ENCODE data around the gene CABYR. TPM values are rescaled to one million over a fixed set of nuclear protein-coding genes. Genes with fewer than 3 reads are reported as not detected.

CABYR gene, protein sequence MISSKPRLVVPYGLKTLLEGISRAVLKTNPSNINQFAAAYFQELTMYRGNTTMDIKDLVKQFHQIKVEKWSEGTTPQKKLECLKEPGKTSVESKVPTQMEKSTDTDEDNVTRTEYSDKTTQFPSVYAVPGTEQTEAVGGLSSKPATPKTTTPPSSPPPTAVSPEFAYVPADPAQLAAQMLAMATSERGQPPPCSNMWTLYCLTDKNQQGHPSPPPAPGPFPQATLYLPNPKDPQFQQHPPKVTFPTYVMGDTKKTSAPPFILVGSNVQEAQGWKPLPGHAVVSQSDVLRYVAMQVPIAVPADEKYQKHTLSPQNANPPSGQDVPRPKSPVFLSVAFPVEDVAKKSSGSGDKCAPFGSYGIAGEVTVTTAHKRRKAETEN
- total RNA-seq: 5.1 and 5.5 TPM in 2 replicates

DNA sequence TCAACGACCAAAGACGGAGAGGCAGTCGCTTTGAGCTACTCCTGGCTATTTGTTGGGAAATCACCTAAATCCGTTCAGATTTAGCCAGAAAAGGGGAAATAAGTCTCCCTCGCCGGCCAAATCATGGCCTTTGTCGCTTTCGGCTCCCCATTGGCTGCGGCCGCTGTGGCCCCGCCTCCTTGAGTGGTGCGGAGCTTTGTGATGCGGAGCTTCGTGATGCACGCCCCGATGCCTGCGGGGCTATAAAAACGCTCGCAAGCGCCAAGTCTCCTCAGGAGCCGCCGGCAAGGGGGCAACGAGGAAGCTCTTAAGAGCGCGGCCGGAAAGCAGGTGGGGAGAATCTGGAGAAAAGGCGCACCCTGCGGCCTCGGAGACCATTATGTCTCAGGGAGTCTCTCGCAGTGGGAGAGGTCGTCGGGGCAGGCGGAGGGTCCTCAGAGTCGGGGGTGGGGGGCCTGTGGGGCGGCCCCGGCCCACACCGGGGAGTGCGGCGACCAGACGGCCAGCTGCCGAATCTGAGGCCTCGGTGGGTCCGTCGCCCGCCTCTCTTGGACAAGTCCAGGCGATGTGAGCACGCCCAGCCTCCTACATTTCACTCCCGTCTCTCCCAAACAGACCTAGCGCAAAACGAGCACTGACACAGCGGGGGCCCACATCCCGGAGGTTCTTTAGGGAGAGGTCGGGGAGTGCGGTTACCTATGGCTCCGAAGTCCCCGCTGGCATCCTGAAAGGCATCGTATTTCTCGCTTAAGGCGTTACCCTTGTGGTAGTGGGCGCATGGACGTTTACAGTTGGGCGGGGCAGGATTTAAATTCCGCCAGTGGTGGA is at the start of gene CABYR:
TSS of gene CABYR (plus strand) at position 274 of the 828 bp plus-strand sequence. CDS start 4,053 bp downstream, outside the sequence.
- H3K4me3 ChIP-seq (ENCODE audit: low read depth, low read length): peak within 1 kb of the TSS; percentile 58
- TF ChIP-seq, protein P1, sequence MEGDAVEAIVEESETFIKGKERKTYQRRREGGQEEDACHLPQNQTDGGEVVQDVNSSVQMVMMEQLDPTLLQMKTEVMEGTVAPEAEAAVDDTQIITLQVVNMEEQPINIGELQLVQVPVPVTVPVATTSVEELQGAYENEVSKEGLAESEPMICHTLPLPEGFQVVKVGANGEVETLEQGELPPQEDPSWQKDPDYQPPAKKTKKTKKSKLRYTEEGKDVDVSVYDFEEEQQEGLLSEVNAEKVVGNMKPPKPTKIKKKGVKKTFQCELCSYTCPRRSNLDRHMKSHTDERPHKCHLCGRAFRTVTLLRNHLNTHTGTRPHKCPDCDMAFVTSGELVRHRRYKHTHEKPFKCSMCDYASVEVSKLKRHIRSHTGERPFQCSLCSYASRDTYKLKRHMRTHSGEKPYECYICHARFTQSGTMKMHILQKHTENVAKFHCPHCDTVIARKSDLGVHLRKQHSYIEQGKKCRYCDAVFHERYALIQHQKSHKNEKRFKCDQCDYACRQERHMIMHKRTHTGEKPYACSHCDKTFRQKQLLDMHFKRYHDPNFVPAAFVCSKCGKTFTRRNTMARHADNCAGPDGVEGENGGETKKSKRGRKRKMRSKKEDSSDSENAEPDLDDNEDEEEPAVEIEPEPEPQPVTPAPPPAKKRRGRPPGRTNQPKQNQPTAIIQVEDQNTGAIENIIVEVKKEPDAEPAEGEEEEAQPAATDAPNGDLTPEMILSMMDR (IDR thresholded peaks at IDR 0.05; ENCODE audit: insufficient read depth, low read length, poor library complexity, severe bottlenecking): no peak
- peak; percentile 61 for DNase-seq (ENCODE audit: low read depth)
- H3K27me3 ChIP-seq (ENCODE audit: control insufficient read depth, insufficient read depth, low read length): no peaks in the 10 kb centered on the region
- peaks cover 1% of the 10 kb centered on the region for H3K36me3 ChIP-seq (ENCODE audit: control insufficient read depth, insufficient read depth, low read length)

DNA sequence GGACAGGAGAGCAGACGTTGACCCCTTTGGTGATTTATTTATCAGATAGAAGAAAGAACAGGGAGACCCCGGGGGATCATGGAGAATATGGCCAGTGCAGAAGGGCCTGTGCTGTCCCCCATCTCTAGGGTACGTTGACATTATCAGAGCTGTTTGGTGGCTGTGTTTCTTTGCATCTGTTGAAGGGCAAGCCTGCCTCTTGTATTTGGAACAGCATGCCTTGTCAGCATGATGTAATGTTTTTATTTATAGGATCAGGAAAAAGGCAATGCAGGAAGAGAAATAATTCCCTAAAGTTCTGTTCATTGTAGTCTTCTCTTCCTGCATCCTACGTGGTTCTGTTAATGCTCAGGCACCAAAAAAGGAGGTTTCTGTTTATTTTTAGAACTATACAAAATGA is 49.8 kb upstream of the CABYR start:
- no peak for DNase-seq (ENCODE audit: low read depth)
- Histone ChIP-seq H3K4me3 (ENCODE audit: low read depth, low read length) (no peak overlapping the region), H3K27me3 (ENCODE audit: control insufficient read depth, insufficient read depth, low read length) (no peaks in the 10 kb centered on the region), H3K36me3 (ENCODE audit: control insufficient read depth, insufficient read depth, low read length) (no peaks in the 10 kb centered on the region)
- TF ChIP-seq, protein P1 (IDR thresholded peaks at IDR 0.05; ENCODE audit: insufficient read depth, low read length, poor library complexity, severe bottlenecking): no peak

DNA sequence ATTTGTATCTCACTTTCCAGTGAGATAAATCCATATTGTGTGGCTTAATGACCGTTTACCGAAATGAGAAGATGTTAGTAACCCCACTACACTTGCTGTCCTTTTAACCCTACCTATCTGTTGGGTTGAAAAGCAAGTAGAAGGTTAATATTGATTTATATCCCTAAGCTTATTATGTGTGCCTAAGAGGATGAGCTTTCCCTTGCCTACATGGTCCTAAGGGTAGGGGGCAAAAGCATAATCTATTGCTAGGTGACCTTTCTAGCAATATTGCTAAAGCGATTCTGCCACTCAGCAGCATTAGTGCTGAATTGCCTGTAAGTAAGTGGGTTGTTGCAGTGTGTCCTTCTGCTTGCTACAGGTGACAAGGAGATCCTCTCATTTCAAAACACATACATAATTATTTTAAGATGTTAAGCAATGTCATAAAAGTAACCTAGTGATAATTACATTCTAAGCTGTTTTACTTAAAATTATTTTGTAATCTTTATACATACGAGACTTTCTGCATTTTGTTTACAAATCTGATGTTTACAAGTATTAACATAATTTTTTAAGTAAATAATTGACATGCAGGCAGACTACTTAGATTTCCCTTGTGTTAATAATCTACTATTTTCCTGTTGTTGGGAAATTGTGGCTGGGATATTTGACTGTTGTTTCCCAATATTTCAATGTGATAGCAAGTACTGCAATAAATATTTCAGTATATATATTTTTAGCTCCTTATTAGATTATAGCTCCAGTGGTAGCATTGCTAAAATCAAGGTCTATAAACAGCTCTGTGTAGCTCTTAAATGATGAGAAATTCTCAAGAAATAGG is 49.1 kb upstream of the CABYR start:
- DNase-seq (ENCODE audit: low read depth): no peak
- Histone ChIP-seq H3K27me3 (ENCODE audit: control insufficient read depth, insufficient read depth, low read length) (no peaks in the 10 kb centered on the region), H3K4me3 (ENCODE audit: low read depth, low read length) (no peak overlapping the region), H3K36me3 (ENCODE audit: control insufficient read depth, insufficient read depth, low read length) (no peaks in the 10 kb centered on the region)
- TF ChIP-seq, protein P1 (IDR thresholded peaks at IDR 0.05; ENCODE audit: insufficient read depth, low read length, poor library complexity, severe bottlenecking): no peak

DNA sequence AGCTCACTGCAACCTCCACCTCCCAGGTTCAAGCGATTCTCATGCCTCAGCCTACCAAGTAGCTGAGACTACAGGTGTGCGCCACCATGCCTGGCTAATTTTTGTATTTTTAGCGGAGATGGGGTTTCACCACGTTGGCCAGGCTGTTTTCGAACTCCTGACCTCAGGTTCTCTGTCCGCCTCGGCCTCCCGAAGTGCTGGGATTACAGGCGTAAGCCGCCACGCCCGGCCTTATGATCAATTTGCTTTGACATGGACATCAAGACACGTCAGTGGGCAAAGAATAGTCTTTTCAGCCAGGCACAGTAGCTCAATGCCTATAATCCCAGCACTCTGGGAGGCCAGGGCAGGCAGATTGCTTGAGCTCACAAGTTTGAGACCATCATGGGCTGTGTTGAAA is 48.0 kb upstream of the CABYR start:
- TF ChIP-seq, protein P1 (IDR thresholded peaks at IDR 0.05; ENCODE audit: insufficient read depth, low read length, poor library complexity, severe bottlenecking): no peak
- no peak overlapping the region for H3K4me3 ChIP-seq (ENCODE audit: low read depth, low read length)
- no peak for DNase-seq (ENCODE audit: low read depth)
- H3K36me3 ChIP-seq (ENCODE audit: control insufficient read depth, insufficient read depth, low read length): no peaks in the 10 kb centered on the region
- H3K27me3 ChIP-seq (ENCODE audit: control insufficient read depth, insufficient read depth, low read length): no peaks in the 10 kb centered on the region

DNA sequence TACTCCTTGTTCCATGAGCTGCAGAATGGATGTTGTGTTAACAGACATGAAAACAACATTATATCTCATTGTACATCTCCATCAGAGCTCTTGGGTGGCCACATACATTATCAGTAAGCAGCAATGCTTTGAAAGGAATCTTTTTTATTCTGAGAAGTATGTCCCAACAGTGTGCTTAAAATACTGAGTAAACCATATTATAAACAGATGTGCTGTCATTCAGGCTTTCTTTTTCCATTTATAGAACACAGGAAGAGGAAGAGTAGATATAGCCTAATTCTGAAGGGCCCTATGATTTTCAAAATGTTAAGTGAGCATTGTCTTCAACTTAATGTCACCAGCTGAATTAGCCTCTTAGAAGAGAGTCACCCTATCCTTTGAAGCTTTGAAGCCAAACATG is 44.3 kb upstream of the CABYR start:
- no peak for DNase-seq (ENCODE audit: low read depth)
- Histone ChIP-seq H3K36me3 (ENCODE audit: control insufficient read depth, insufficient read depth, low read length) (no peaks in the 10 kb centered on the region), H3K27me3 (ENCODE audit: control insufficient read depth, insufficient read depth, low read length) (no peaks in the 10 kb centered on the region), H3K4me3 (ENCODE audit: low read depth, low read length) (no peak overlapping the region)
- TF ChIP-seq, protein P1 (IDR thresholded peaks at IDR 0.05; ENCODE audit: insufficient read depth, low read length, poor library complexity, severe bottlenecking): no peak
